BLaER1 treated with 17β-estradiol and CSF1 and Interleukin-3, amounts not matched to agents 10 nM and 100 nM (cell line): ENCODE data around the gene SLIT2.

ENCODE experiments used
- H3K27ac ChIP-seq, 11 experiments: shearing (Covaris generic); formaldehyde crosslinking; 2 replicates each; pipeline ENCODE4 v1.8.1; 2022
- H3K27me3 ChIP-seq, 11 experiments: shearing (Covaris generic); formaldehyde crosslinking; 2 replicates each; pipeline ENCODE4 v1.8.1; 2022
- H3K36me3 ChIP-seq, 11 experiments: shearing (Covaris generic); formaldehyde crosslinking; 2 replicates each; pipeline ENCODE4 v1.8.1; 2022
- H3K4me1 ChIP-seq, 10 experiments: shearing (Covaris generic); formaldehyde crosslinking; 2 replicates each; pipeline ENCODE4 v1.8.1; 2022
- H3K4me2 ChIP-seq, 11 experiments: shearing (Covaris generic); formaldehyde crosslinking; 2 replicates each; pipeline ENCODE4 v1.8.1; 2022
- H3K4me3 ChIP-seq, 10 experiments: shearing (Covaris generic); formaldehyde crosslinking; 2 replicates each; pipeline ENCODE4 v1.8.1; 2022
- H3K9ac ChIP-seq, 11 experiments: shearing (Covaris generic); formaldehyde crosslinking; 2 replicates each; pipeline ENCODE4 v1.8.1; 2022
- H3K9me3 ChIP-seq, 11 experiments: shearing (Covaris generic); formaldehyde crosslinking; replicated peaks in 1 of 11; 2 replicates each; pipeline ENCODE4 v1.8.1; 2022
- H4K20me1 ChIP-seq, 11 experiments: shearing (Covaris generic); formaldehyde crosslinking; 2 replicates each; pipeline ENCODE4 v1.8.1; 2022
- Cebpa-rat ChIP-seq, 11 experiments: shearing (Covaris generic); IDR thresholded peaks; 2 replicates each; pipeline ENCODE4 v1.8.1; 2022

Gene SLIT2

GRCh38 chr4:20251796-20252655, at the start of gene SLIT2:
SLIT2 (plus strand) TSS chr4:20251905; CDS start chr4:20253816, 1,911 bp downstream.
- no peak for TF ChIP-seq Cebpa-rat (IDR thresholded peaks at IDR 0.05)
- peaks cover 27 to 39% (median 33%) of the 10 kb centered on the region in 10 experiments for H3K4me1 ChIP-seq
- peak within 1 kb of the TSS; percentile 62 to 76 (median 66) for H3K4me3 ChIP-seq
- H3K36me3 ChIP-seq, result no peaks in the 10 kb centered on the region
- peaks cover 5 to 21% (median 15%) of the 10 kb centered on the region in 11 experiments; a peak in 18 of 22 replicates for H3K9me3 ChIP-seq
- H4K20me1 ChIP-seq, result peaks cover 0 to 42% (median 21%) of the 10 kb centered on the region in 11 experiments; a peak in 13 of 22 replicates
- H3K27me3 ChIP-seq, result peaks cover 58 to 69% (median 66%) of the 10 kb centered on the region in 11 experiments
- H3K27ac ChIP-seq, result peak within 1 kb of the TSS in 3 of 11 experiments; percentile 6 to 20 (median 18); a peak in 2 of 22 replicates
- H3K4me2 ChIP-seq, result peak within 1 kb of the TSS; percentile 94 to 100 (median 100)
- H3K9ac ChIP-seq, result peak within 1 kb of the TSS; percentile 51 to 74 (median 68)

- Histone ChIP-seq H3K27ac (no peak overlapping the region), H3K4me2 (no peak overlapping the region), H3K4me3 (no peak overlapping the region)
Observed at GRCh38 chr4:20203508-20203907, 48.2 kb upstream of the SLIT2 start.

GRCh38 chr4:20217521-20217920, 34.2 kb upstream of the SLIT2 start:
- no peak overlapping the region for H3K9ac ChIP-seq
- no peaks in the 10 kb centered on the region for H3K27me3 ChIP-seq
- no peaks in the 10 kb centered on the region for H3K36me3 ChIP-seq
- no peak overlapping the region for H3K4me2 ChIP-seq
- H3K27ac ChIP-seq, result no peak overlapping the region
- TF ChIP-seq Cebpa-rat (IDR thresholded peaks at IDR 0.05), result no peak
- H3K9me3 ChIP-seq, result no peaks in the 10 kb centered on the region
- no peak overlapping the region for H3K4me3 ChIP-seq
- no peaks in the 10 kb centered on the region for H3K4me1 ChIP-seq
- no peaks in the 10 kb centered on the region for H4K20me1 ChIP-seq

More at GRCh38 chr4:20203508-20203907, 48.2 kb upstream of the SLIT2 start:
- no peak for TF ChIP-seq Cebpa-rat (IDR thresholded peaks at IDR 0.05)
- Histone ChIP-seq H4K20me1 (no peaks in the 10 kb centered on the region), H3K4me1 (no peaks in the 10 kb centered on the region), H3K9me3 (no peaks in the 10 kb centered on the region), H3K27me3 (no peaks in the 10 kb centered on the region), H3K9ac (no peak overlapping the region), H3K36me3 (no peaks in the 10 kb centered on the region)

GRCh38 chr4:20217951-20218350, 33.8 kb upstream of the SLIT2 start:
- H3K4me1 ChIP-seq, result no peaks in the 10 kb centered on the region
- no peak overlapping the region for H3K4me2 ChIP-seq
- no peak for TF ChIP-seq Cebpa-rat (IDR thresholded peaks at IDR 0.05)
- H4K20me1 ChIP-seq, result no peaks in the 10 kb centered on the region
- no peaks in the 10 kb centered on the region for H3K27me3 ChIP-seq
- no peak overlapping the region for H3K9ac ChIP-seq
- no peaks in the 10 kb centered on the region for H3K36me3 ChIP-seq
- peaks cover 0 to 2% (median 0%) of the 10 kb centered on the region in 11 experiments; a peak in 1 of 22 replicates for H3K9me3 ChIP-seq
- H3K4me3 ChIP-seq, result no peak overlapping the region
- no peak overlapping the region for H3K27ac ChIP-seq

GRCh38 chr4:20219521-20219920, 32.2 kb upstream of the SLIT2 start:
- no peaks in the 10 kb centered on the region for H3K4me1 ChIP-seq
- no peaks in the 10 kb centered on the region for H4K20me1 ChIP-seq
- no peaks in the 10 kb centered on the region for H3K27me3 ChIP-seq
- no peaks in the 10 kb centered on the region for H3K36me3 ChIP-seq
- H3K4me2 ChIP-seq, result no peak overlapping the region
- H3K27ac ChIP-seq, result no peak overlapping the region
- TF ChIP-seq Cebpa-rat (IDR thresholded peaks at IDR 0.05), result no peak
- no peak overlapping the region for H3K9ac ChIP-seq
- H3K9me3 ChIP-seq, result peaks cover 0 to 11% (median 0%) of the 10 kb centered on the region in 11 experiments; a peak in 4 of 22 replicates
- no peak overlapping the region for H3K4me3 ChIP-seq

- no peak overlapping the region for H3K9ac ChIP-seq
- no peaks in the 10 kb centered on the region for H4K20me1 ChIP-seq
- H3K27ac ChIP-seq, result no peak overlapping the region
- no peak overlapping the region for H3K4me2 ChIP-seq
- H3K36me3 ChIP-seq, result no peaks in the 10 kb centered on the region
- TF ChIP-seq Cebpa-rat (IDR thresholded peaks at IDR 0.05), result no peak
- H3K4me1 ChIP-seq, result no peaks in the 10 kb centered on the region
- H3K9me3 ChIP-seq, result peaks cover 0 to 7% (median 3%) of the 10 kb centered on the region in 11 experiments; a peak in 4 of 22 replicates
- no peak overlapping the region for H3K4me3 ChIP-seq
- no peaks in the 10 kb centered on the region for H3K27me3 ChIP-seq
Observed at GRCh38 chr4:20237894-20238537, 13.7 kb upstream of the SLIT2 start.

GRCh38 chr4:20248155-20248558, 3.5 kb upstream of the SLIT2 start:
- Histone ChIP-seq H3K4me2 (no peak overlapping the region), H3K4me3 (no peak overlapping the region)

GRCh38 chr4:20249333-20249732, 2.4 kb upstream of the SLIT2 start:
- H3K4me2 ChIP-seq, result no peak overlapping the region
- H3K4me3 ChIP-seq, result no peak overlapping the region
- H3K9ac ChIP-seq, result no peak overlapping the region
- H3K36me3 ChIP-seq, result no peaks in the 10 kb centered on the region
- peaks cover 34 to 44% (median 42%) of the 10 kb centered on the region in 11 experiments for H3K27me3 ChIP-seq
- no peak overlapping the region for H3K27ac ChIP-seq
- H4K20me1 ChIP-seq, result peaks cover 0 to 35% (median 19%) of the 10 kb centered on the region in 11 experiments; a peak in 13 of 22 replicates
- peaks cover 16 to 28% (median 22%) of the 10 kb centered on the region in 10 experiments for H3K4me1 ChIP-seq
- H3K9me3 ChIP-seq, result peaks cover 5 to 16% (median 14%) of the 10 kb centered on the region in 11 experiments; a peak in 18 of 22 replicates
- no peak for TF ChIP-seq Cebpa-rat (IDR thresholded peaks at IDR 0.05)

More at GRCh38 chr4:20248155-20248558, 3.5 kb upstream of the SLIT2 start:
- Histone ChIP-seq H3K27ac (no peak overlapping the region), H3K9ac (no peak overlapping the region), H3K4me1 (peaks cover 9 to 17% (median 12%) of the 10 kb centered on the region in 10 experiments), H3K27me3 (peaks cover 22 to 32% (median 30%) of the 10 kb centered on the region in 11 experiments), H4K20me1 (peaks cover 0 to 23% (median 8%) of the 10 kb centered on the region in 11 experiments; a peak in 12 of 22 replicates), H3K9me3 (peaks cover 2 to 6% (median 3%) of the 10 kb centered on the region in 11 experiments; a peak in 13 of 22 replicates), H3K36me3 (no peaks in the 10 kb centered on the region)
- TF ChIP-seq Cebpa-rat (IDR thresholded peaks at IDR 0.05), result no peak
